H9 (cell line): Measurements from ENCODE around the gene GFPT1. TPM values are rescaled to one million over a fixed set of nuclear protein-coding genes. Genes with fewer than 3 reads are reported as not detected.

Source experiments
- DNase-seq: peaks from one replicate; pipeline ENCODE4 v3.0.0-alpha.2; 2017
- H2AFZ ChIP-seq: one replicate; pipeline ENCODE4 v1.6.1; 2013; ENCODE audit warnings: mild to moderate bottlenecking, low read length, control low read depth, moderate library complexity
- H2AK5ac ChIP-seq: 2 replicates; pipeline ENCODE4 v1.6.1; 2013; ENCODE audit warnings: low read length, control low read depth, mixed read lengths; ENCODE audit not compliant: insufficient read length
- H2BK120ac ChIP-seq: one replicate; pipeline ENCODE4 v1.6.1; 2013; ENCODE audit warnings: low read depth, mild to moderate bottlenecking, low read length, control low read depth, inconsistent platforms; ENCODE audit not compliant: poor library complexity, severe bottlenecking
- H2BK12ac ChIP-seq: 2 replicates; pipeline ENCODE4 v1.6.1; 2013; ENCODE audit warnings: low read length, control low read depth, mixed read lengths, low read depth; ENCODE audit not compliant: insufficient read length
- H2BK15ac ChIP-seq: 2 replicates; pipeline ENCODE4 v1.6.1; 2013; ENCODE audit warnings: low read depth, low read length, control low read depth
- H2BK20ac ChIP-seq: one replicate; pipeline ENCODE4 v1.6.1; 2013; ENCODE audit warnings: low read depth, mild to moderate bottlenecking, low read length, control low read depth, inconsistent platforms; ENCODE audit not compliant: poor library complexity, severe bottlenecking
- H2BK5ac ChIP-seq: 2 replicates; pipeline ENCODE4 v1.6.1; 2013; ENCODE audit warnings: low read length, control low read depth, mixed read lengths; ENCODE audit not compliant: insufficient read length
- H3K14ac ChIP-seq: 2 replicates; pipeline ENCODE4 v1.6.1; 2013; ENCODE audit warnings: low read length, control low read depth; ENCODE audit not compliant: insufficient read depth
- H3K18ac ChIP-seq: 2 replicates; pipeline ENCODE4 v1.6.1; 2013; ENCODE audit warnings: low read depth, mild to moderate bottlenecking, mixed read lengths, low read length, control low read depth; ENCODE audit not compliant: insufficient read length
- H3K23ac ChIP-seq: 2 replicates; pipeline ENCODE4 v1.6.1; 2013; ENCODE audit warnings: low read length, control low read depth, mixed read lengths, low read depth; ENCODE audit not compliant: insufficient read length
- H3K23me2 ChIP-seq: 2 replicates; pipeline ENCODE4 v1.6.1; 2013; ENCODE audit warnings: low read depth, mild to moderate bottlenecking, mixed read lengths, low read length, control low read depth; ENCODE audit not compliant: insufficient read length, poor library complexity, severe bottlenecking
- H3K27ac ChIP-seq: 2 replicates; pipeline ENCODE4 v1.5.1; 2013; ENCODE audit warnings: low read length, control low read depth, mixed read lengths, low read depth; ENCODE audit not compliant: insufficient read length
- H3K27me3 ChIP-seq: 2 replicates; pipeline ENCODE4 v1.6.1; 2013; ENCODE audit warnings: low read length, control low read depth, inconsistent platforms; ENCODE audit not compliant: insufficient read depth
- H3K4ac ChIP-seq: 2 replicates; pipeline ENCODE4 v1.6.1; 2013; ENCODE audit warnings: low read depth, mild to moderate bottlenecking, control low read depth, inconsistent platforms, low read length, moderate library complexity
- H3K4me1 ChIP-seq: 2 replicates; pipeline ENCODE4 v1.6.1; 2013; ENCODE audit warnings: low read length, control low read depth, inconsistent platforms; ENCODE audit not compliant: insufficient read depth
- H3K4me2 ChIP-seq: 2 replicates; pipeline ENCODE4 v1.6.1; 2013; ENCODE audit warnings: low read length, control low read depth, mixed read lengths; ENCODE audit not compliant: insufficient read length, insufficient read depth
- H3K56ac ChIP-seq: 2 replicates; pipeline ENCODE4 v1.6.1; 2013; ENCODE audit warnings: low read depth, mild to moderate bottlenecking, mixed read lengths, low read length, control low read depth; ENCODE audit not compliant: insufficient read length
- H3K79me1 ChIP-seq: 2 replicates; pipeline ENCODE4 v1.6.1; 2013; ENCODE audit warnings: low read depth, mild to moderate bottlenecking, moderate library complexity, low read length, control low read depth, inconsistent platforms; ENCODE audit not compliant: insufficient read depth, poor library complexity, severe bottlenecking
- H3K79me2 ChIP-seq: 2 replicates; pipeline ENCODE4 v1.6.1; 2013; ENCODE audit warnings: low read length, control low read depth, inconsistent platforms; ENCODE audit not compliant: insufficient read depth
- H3K9ac ChIP-seq: 2 replicates; pipeline ENCODE4 v1.6.1; 2013; ENCODE audit warnings: low read length, control low read depth, mixed read lengths; ENCODE audit not compliant: insufficient read length; ENCODE audit errors: extremely low read depth
- H3K9me3 ChIP-seq: one replicate; pipeline ENCODE4 v1.6.1; 2013; ENCODE audit warnings: low read depth, low read length, inconsistent platforms; ENCODE audit not compliant: control insufficient read depth
- H3T11ph ChIP-seq: one replicate; pipeline ENCODE4 v1.6.1; 2013; ENCODE audit warnings: mild to moderate bottlenecking, low read length, control low read depth, inconsistent platforms
- H4K20me1 ChIP-seq: one replicate; pipeline ENCODE4 v1.6.1; 2013; ENCODE audit not compliant: control insufficient read depth, insufficient read length, insufficient read depth
- H4K5ac ChIP-seq: 2 replicates; pipeline ENCODE4 v1.6.1; 2013; ENCODE audit warnings: low read depth, mild to moderate bottlenecking, mixed read lengths, low read length, control low read depth; ENCODE audit not compliant: insufficient read length
- H4K8ac ChIP-seq: replicated peaks from 2 replicates; pipeline ENCODE4 v1.6.1; 2013; ENCODE audit warnings: low read length, control low read depth, mixed read lengths, low read depth; ENCODE audit not compliant: insufficient read length
- H4K91ac ChIP-seq: 2 replicates; pipeline ENCODE4 v1.6.1; 2013; ENCODE audit warnings: low read depth, mild to moderate bottlenecking, moderate library complexity, mixed read lengths, low read length, control low read depth; ENCODE audit not compliant: insufficient read length
- H3K27ac Mint-ChIP-seq, 3 experiments: 2 replicates in 2 of 3; 3 replicates in 1 of 3; pipeline ENCODE4 v1.8.0; 2020 to 2021; ENCODE audit warnings: mixed read lengths in 3 of 3, mild to moderate bottlenecking in 1 of 3, moderate library complexity in 1 of 3
- H3K27me3 Mint-ChIP-seq: 2 replicates; pipeline ENCODE4 v1.8.0; 2021; ENCODE audit warnings: low read depth, mild to moderate bottlenecking, moderate library complexity, mixed read lengths
- H3K36me3 Mint-ChIP-seq, 3 experiments: 2 replicates in 2 of 3; 3 replicates in 1 of 3; pipeline ENCODE4 v1.8.0; 2020 to 2021; ENCODE audit warnings: low read depth in 3 of 3, mixed read lengths in 3 of 3; ENCODE audit not compliant: insufficient read depth in 1 of 3
- H3K4me1 Mint-ChIP-seq, 2 experiments: 2 replicates each; pipeline ENCODE4 v1.8.0; 2020; ENCODE audit warnings: mixed read lengths in 2 of 2
- H3K4me3 Mint-ChIP-seq, 2 experiments: 2 replicates in 1 of 2; 3 replicates in 1 of 2; pipeline ENCODE4 v1.8.0; 2020 to 2021; ENCODE audit warnings: mild to moderate bottlenecking in 2 of 2, mixed read lengths in 2 of 2, moderate library complexity in 1 of 2
- H3K9me3 Mint-ChIP-seq, 2 experiments: 2 replicates in 1 of 2; 3 replicates in 1 of 2; pipeline ENCODE4 v1.8.0; 2020; ENCODE audit warnings: mild to moderate bottlenecking in 2 of 2, mixed read lengths in 2 of 2, moderate library complexity in 1 of 2
- CTCF ChIP-seq: fragments of 200-600 bp; sonication (generic); conservative IDR thresholded peaks from 3 replicates; pipeline ENCODE4 v1.8.0; 2021; ENCODE audit warnings: antibody characterized with exemption, mild to moderate bottlenecking
- WGBS: extraction: QIAGEN DNeasy Blood & Tissue Kit; methylation state at CpG from one replicate; pipeline ENCODE4 v1.1.7; 2013; ENCODE audit warnings: missing lambda C conversion rate, low lambda C conversion rate, mixed read lengths; ENCODE audit not compliant: insufficient read length; ENCODE audit errors: extremely low coverage; 5-methylcytosine and 5-hydroxymethylcytosine counted together
- total RNA-seq: library from RNA; stranded (reverse); gene quantifications from 2 replicates; pipeline ENCODE4 v1.2.1, GENCODE V29; 2021

GFPT1 gene
- total RNA-seq, 1 experiment from 2014 or later = 84.4 TPM

GRCh38 chr2:69298261-69298660 lies 88.8 kb downstream of the GFPT1 start:
- H3K9me3 ChIP-seq = no peaks in the 10 kb centered on the region
- H3K79me2 ChIP-seq = no peaks in the 10 kb centered on the region
- peaks cover 0 to 3% of the 10 kb centered on the region in 2 experiments; a peak in 1 of 5 replicates for H3K9me3 Mint-ChIP-seq
- no peak overlapping the region for H4K5ac ChIP-seq
- WGBS = no CpG with 5 or more reads among the region's 7 CpGs
- no peak overlapping the region for H3K56ac ChIP-seq
- no peak overlapping the region for H3K4me2 ChIP-seq
- no peaks in the 10 kb centered on the region for H3K4me1 ChIP-seq
- H3K23me2 ChIP-seq = no peaks in the 10 kb centered on the region
- H2BK12ac ChIP-seq = no peak overlapping the region
- peaks cover 5 to 8% of the 10 kb centered on the region in 2 experiments; a peak in 3 of 4 replicates for H3K4me1 Mint-ChIP-seq
- no peak overlapping the region for H3K4me3 Mint-ChIP-seq
- H3K79me1 ChIP-seq = no peaks in the 10 kb centered on the region
- no peak overlapping the region for H4K91ac ChIP-seq
- no peak overlapping the region for H3T11ph ChIP-seq
- no peak overlapping the region for H4K8ac ChIP-seq
- no peak overlapping the region for H3K23ac ChIP-seq
- H3K27me3 Mint-ChIP-seq = peaks cover 8% of the 10 kb centered on the region
- H3K18ac ChIP-seq = no peak overlapping the region
- no peak overlapping the region for H3K27ac ChIP-seq
- no peak overlapping the region for H3K14ac ChIP-seq
- no peak for DNase-seq
- no peaks in the 10 kb centered on the region for H3K36me3 Mint-ChIP-seq
- H2BK120ac ChIP-seq = no peak overlapping the region
- no peak overlapping the region for H3K4ac ChIP-seq
- no peak overlapping the region for H3K9ac ChIP-seq
- no peak overlapping the region for H2BK5ac ChIP-seq
- H2BK20ac ChIP-seq = no peak overlapping the region
- no peak overlapping the region for H2AK5ac ChIP-seq
- no peak overlapping the region for H2AFZ ChIP-seq
- H4K20me1 ChIP-seq = no peaks in the 10 kb centered on the region
- H2BK15ac ChIP-seq = no peak overlapping the region
- TF ChIP-seq CTCF = no peak
- H3K27me3 ChIP-seq = no peaks in the 10 kb centered on the region
- H3K27ac Mint-ChIP-seq = peak overlapping the region in 1 of 3 experiments; percentile 50; a peak in 1 of 7 replicates
